Lower leg skin (tissue), 4 donors: Measurements from ENCODE around the gene ADCY2. TPM values are rescaled to one million over a fixed set of nuclear protein-coding genes. Genes with fewer than 3 reads are reported as not detected.

Source experiments
- DNase-seq, 2 donors: peaks; one replicate each; pipeline ENCODE4 v3.0.0-alpha.2; 2019; ENCODE audit warnings: low spot score in 2 of 2
- H3K4me3 ChIP-seq: fragments of 200-600 bp; sonication (generic); 2 replicates; pipeline ENCODE4 v1.5.1; 2017; ENCODE audit warnings: mild to moderate bottlenecking, low read depth; ENCODE audit not compliant: poor library complexity, severe bottlenecking
- POLR2A ChIP-seq, 2 donors: fragments of 450-650 bp; IDR thresholded peaks; one replicate each; pipeline ENCODE4 v1.6.1; 2016 to 2017; ENCODE audit warnings: antibody characterized with exemption in 2 of 2, mild to moderate bottlenecking in 1 of 2, moderate library complexity in 1 of 2
- WGBS, 2 donors: methylation state at CpG; one replicate each; pipeline ENCODE4 v1.1.5; 2018; 5-methylcytosine and 5-hydroxymethylcytosine counted together
- intact Hi-C: fragments of 100-400 bp; cut with DNase I; formaldehyde crosslinking; loops from one replicate; pipeline ENCODE4 v1.15.0; 2023; ENCODE audit warnings: low total_unique reads
- total RNA-seq, 4 donors: library from RNA; depleted of rRNA; stranded (reverse); fragments of >200 nt; gene quantifications; one replicate each; pipeline ENCODE4 v1.1.0, GENCODE V29; 2016
- TF ChIP-seq, protein P1 (sequence below), 3 donors: fragments of 450-650 bp; IDR thresholded peaks; one replicate each; pipeline ENCODE4 v1.5.1; 2016; ENCODE audit warnings: antibody characterized with exemption in 3 of 3, mild to moderate bottlenecking in 3 of 3, moderate library complexity in 2 of 3

The ADCY2 gene
- total RNA-seq, 4 donors from 2014 or later, result 7.3 to 11.5 (median 8.2) TPM

DNA sequence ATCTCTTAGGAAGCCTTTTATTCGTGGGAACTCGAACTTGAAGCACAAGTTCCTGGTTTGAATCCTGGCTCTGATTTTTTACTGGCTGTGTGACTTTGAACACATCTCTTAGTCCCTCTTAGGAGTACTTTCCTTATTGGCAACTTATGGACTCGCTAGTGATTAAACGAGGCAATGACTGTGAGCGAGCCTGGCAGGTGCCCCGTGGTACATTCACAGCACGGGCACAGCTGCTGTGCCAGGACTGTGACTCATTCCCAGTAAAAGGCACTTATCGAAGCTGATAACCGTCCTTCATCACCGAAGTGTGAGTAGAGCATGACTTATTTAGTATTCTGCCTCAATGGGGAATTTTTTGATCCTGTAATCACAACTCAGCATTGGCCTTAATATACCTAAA lies 432.3 kb downstream of the ADCY2 start:
- no peak for TF ChIP-seq POLR2A (IDR thresholded peaks at IDR 0.05)
- no peak overlapping the region for H3K4me3 ChIP-seq
- WGBS, 2 donors, result 71 to 72% methylated on average over 10 of the region's 10 CpGs
- intact Hi-C loops, result no loop called here
- DNase-seq, result no peak

DNA sequence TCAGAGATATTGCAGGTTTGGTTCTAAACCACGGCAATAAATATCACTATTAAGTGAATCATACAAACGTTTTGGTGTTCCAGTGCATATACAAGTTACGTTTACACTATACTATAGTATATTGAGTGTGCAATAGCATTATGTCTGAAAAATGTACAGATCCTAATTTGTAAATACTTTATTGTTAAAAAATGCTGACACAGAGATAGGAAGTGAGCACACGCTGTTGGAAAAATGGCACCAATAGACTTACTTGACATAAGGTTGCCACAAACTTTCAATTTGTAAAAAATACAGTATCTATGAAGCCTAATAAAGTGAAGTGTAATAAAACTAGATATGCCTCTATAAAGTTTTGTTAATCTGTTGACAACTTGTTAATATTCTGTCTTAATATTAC lies 439.0 kb downstream of the ADCY2 start:
- 91 to 92% methylated on average over 4 of the region's 4 CpGs for WGBS, 2 donors
- no peak overlapping the region for H3K4me3 ChIP-seq
- TF ChIP-seq POLR2A (IDR thresholded peaks at IDR 0.05), result no peak
- TF ChIP-seq, protein P1, sequence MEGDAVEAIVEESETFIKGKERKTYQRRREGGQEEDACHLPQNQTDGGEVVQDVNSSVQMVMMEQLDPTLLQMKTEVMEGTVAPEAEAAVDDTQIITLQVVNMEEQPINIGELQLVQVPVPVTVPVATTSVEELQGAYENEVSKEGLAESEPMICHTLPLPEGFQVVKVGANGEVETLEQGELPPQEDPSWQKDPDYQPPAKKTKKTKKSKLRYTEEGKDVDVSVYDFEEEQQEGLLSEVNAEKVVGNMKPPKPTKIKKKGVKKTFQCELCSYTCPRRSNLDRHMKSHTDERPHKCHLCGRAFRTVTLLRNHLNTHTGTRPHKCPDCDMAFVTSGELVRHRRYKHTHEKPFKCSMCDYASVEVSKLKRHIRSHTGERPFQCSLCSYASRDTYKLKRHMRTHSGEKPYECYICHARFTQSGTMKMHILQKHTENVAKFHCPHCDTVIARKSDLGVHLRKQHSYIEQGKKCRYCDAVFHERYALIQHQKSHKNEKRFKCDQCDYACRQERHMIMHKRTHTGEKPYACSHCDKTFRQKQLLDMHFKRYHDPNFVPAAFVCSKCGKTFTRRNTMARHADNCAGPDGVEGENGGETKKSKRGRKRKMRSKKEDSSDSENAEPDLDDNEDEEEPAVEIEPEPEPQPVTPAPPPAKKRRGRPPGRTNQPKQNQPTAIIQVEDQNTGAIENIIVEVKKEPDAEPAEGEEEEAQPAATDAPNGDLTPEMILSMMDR (IDR thresholded peaks at IDR 0.05), result no peak
- no peak for DNase-seq
- intact Hi-C loops, result no loop called here

GRCh38 chr5:7837403-7837802 lies 441.5 kb downstream of the ADCY2 start:
- DNase-seq, result no peak
- no peak overlapping the region for H3K4me3 ChIP-seq
- WGBS, 2 donors, result 65 to 66% methylated on average over 3 of the region's 3 CpGs
- intact Hi-C loops, result no loop called here
- TF ChIP-seq, protein P1 (IDR thresholded peaks at IDR 0.05), result no peak
- TF ChIP-seq POLR2A (IDR thresholded peaks at IDR 0.05), result no peak

GRCh38 chr5:7842531-7842930 lies 446.6 kb downstream of the ADCY2 start:
- WGBS, 2 donors, result 75% methylated on average over 2 of the region's 2 CpGs

DNA sequence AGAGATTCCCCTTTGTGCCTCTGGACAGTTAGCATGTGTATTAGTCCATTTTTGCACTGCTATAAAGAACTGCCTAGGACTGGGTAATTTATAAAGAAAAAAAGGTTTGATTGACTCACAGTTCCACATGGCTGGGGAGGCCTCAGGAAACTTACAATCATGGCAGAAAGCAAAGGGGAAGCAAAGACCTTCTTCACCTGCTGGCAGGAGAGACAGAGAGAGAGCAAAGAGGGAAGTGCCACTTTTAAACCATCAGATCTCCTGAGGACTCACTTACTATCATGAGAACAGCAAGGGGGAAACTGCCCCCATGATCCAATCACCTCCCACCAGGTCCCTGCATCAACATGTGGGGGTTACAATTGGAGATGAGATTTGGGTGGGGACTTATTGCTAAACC lies 449.0 kb downstream of the ADCY2 start:
- TF ChIP-seq POLR2A (IDR thresholded peaks at IDR 0.05), result no peak
- TF ChIP-seq, protein P1 (IDR thresholded peaks at IDR 0.05), result no peak
- no peak for DNase-seq
- no peak overlapping the region for H3K4me3 ChIP-seq
- intact Hi-C loops, result no loop called here

More at GRCh38 chr5:7842531-7842930, 446.6 kb downstream of the ADCY2 start:
- no peak for DNase-seq
- TF ChIP-seq, protein P1 (IDR thresholded peaks at IDR 0.05), result no peak
- TF ChIP-seq POLR2A (IDR thresholded peaks at IDR 0.05), result no peak
- no peak overlapping the region for H3K4me3 ChIP-seq
- intact Hi-C loops, result no loop called here

DNA sequence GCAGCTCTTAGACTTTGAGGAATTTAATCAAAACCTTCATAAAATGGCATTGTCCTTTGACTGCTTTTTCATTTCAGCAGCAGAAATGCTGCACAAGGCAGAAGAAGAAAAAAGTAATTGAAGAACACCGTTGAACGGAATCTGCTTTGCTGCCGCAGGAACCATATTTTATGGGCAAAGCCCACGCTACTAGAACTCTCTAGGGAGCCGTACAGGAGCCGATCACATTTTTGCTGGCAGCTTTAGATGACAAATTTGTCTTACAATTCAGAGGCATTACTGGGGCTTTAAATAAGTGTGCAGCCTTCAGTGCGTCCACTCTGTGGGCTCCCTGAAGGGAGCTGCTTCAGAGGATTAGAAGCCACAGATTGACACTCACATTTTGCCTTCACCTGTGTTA lies 449.6 kb downstream of the ADCY2 start:
- DNase-seq, result no peak
- WGBS, 2 donors, result 66 to 79% methylated on average over 7 of the region's 7 CpGs
- intact Hi-C loops, result no loop called here
- no peak overlapping the region for H3K4me3 ChIP-seq
- TF ChIP-seq, protein P1 (IDR thresholded peaks at IDR 0.05), result no peak
- TF ChIP-seq POLR2A (IDR thresholded peaks at IDR 0.05), result no peak
